Effector memory CD4-positive, alpha-beta T cell (primary cell): ENCODE results near the gene OSBPL3.

Experiments used
- DNase-seq, 3 donors: peaks; one replicate each; pipeline ENCODE4 v3.0.0-alpha.2; 2020
- H3K27ac ChIP-seq: 2 replicates; pipeline ENCODE4 v1.7.0; 2013; ENCODE audit warnings: mild to moderate bottlenecking, low read length, moderate library complexity; ENCODE audit not compliant: insufficient read depth, poor library complexity, severe bottlenecking
- H3K27me3 ChIP-seq: replicated peaks from 2 replicates; pipeline ENCODE4 v1.7.0; 2013; ENCODE audit warnings: mild to moderate bottlenecking, low read length; ENCODE audit not compliant: insufficient read depth, control insufficient read depth, poor library complexity, severe bottlenecking
- H3K36me3 ChIP-seq: 2 replicates; pipeline ENCODE4 v1.7.0; 2013; ENCODE audit warnings: mild to moderate bottlenecking, low read length, moderate library complexity; ENCODE audit not compliant: control insufficient read depth, insufficient read depth
- H3K4me1 ChIP-seq: 2 replicates; pipeline ENCODE4 v1.7.0; 2013; ENCODE audit warnings: low read length, mild to moderate bottlenecking; ENCODE audit not compliant: control insufficient read depth, insufficient read depth, poor library complexity, severe bottlenecking
- H3K4me3 ChIP-seq: 2 replicates; pipeline ENCODE4 v1.7.0; 2013; ENCODE audit warnings: low read length, low read depth, mild to moderate bottlenecking; ENCODE audit not compliant: insufficient read depth, poor library complexity, severe bottlenecking
- H3K9me3 ChIP-seq: 2 replicates; pipeline ENCODE4 v1.7.0; 2013; ENCODE audit warnings: mild to moderate bottlenecking, low read length, moderate library complexity; ENCODE audit not compliant: control insufficient read depth

The OSBPL3 gene

GRCh38 chr7:24959735-24960485 lies 20.1 kb downstream of the OSBPL3 start:
- no peak for DNase-seq
- no peaks in the 10 kb centered on the region for H3K27me3 ChIP-seq
- H3K27ac ChIP-seq, result no peak overlapping the region
- no peaks in the 10 kb centered on the region for H3K9me3 ChIP-seq
- H3K36me3 ChIP-seq, result no peaks in the 10 kb centered on the region
- H3K4me1 ChIP-seq, result peaks cover 27% of the 10 kb centered on the region
- no peak overlapping the region for H3K4me3 ChIP-seq

GRCh38 chr7:24958399-24958798 lies 21.6 kb downstream of the OSBPL3 start:
- H3K27ac ChIP-seq, result no peak overlapping the region
- no peaks in the 10 kb centered on the region for H3K36me3 ChIP-seq
- no peak for DNase-seq
- H3K27me3 ChIP-seq, result no peaks in the 10 kb centered on the region
- H3K4me1 ChIP-seq, result peaks cover 21% of the 10 kb centered on the region
- no peaks in the 10 kb centered on the region for H3K9me3 ChIP-seq
- H3K4me3 ChIP-seq, result no peak overlapping the region

- Histone ChIP-seq H3K9me3 (no peaks in the 10 kb centered on the region), H3K4me1 (peaks cover 10% of the 10 kb centered on the region), H3K27ac (no peak overlapping the region), H3K36me3 (no peaks in the 10 kb centered on the region), H3K27me3 (no peaks in the 10 kb centered on the region), H3K4me3 (no peak overlapping the region)
- no peak for DNase-seq
Observed at GRCh38 chr7:24956021-24956420, 24.0 kb downstream of the OSBPL3 start.

GRCh38 chr7:24955313-24955712 lies 24.7 kb downstream of the OSBPL3 start:
- H3K27me3 ChIP-seq, result no peaks in the 10 kb centered on the region
- no peak overlapping the region for H3K4me3 ChIP-seq
- H3K36me3 ChIP-seq, result no peaks in the 10 kb centered on the region
- no peak for DNase-seq
- no peak overlapping the region for H3K27ac ChIP-seq
- H3K4me1 ChIP-seq, result peaks cover 10% of the 10 kb centered on the region
- H3K9me3 ChIP-seq, result no peaks in the 10 kb centered on the region

GRCh38 chr7:24952464-24952863 lies 27.5 kb downstream of the OSBPL3 start:
- H3K27ac ChIP-seq, result no peak overlapping the region
- H3K27me3 ChIP-seq, result no peaks in the 10 kb centered on the region
- DNase-seq, result no peak

GRCh38 chr7:24951441-24951980 lies 28.5 kb downstream of the OSBPL3 start:
- no peaks in the 10 kb centered on the region for H3K27me3 ChIP-seq
- H3K4me3 ChIP-seq, result no peak overlapping the region
- H3K9me3 ChIP-seq, result no peaks in the 10 kb centered on the region
- H3K27ac ChIP-seq, result no peak overlapping the region
- no peaks in the 10 kb centered on the region for H3K36me3 ChIP-seq
- no peaks in the 10 kb centered on the region for H3K4me1 ChIP-seq
- no peak for DNase-seq

More at GRCh38 chr7:24952464-24952863, 27.5 kb downstream of the OSBPL3 start:
- no peaks in the 10 kb centered on the region for H3K4me1 ChIP-seq
- no peak overlapping the region for H3K4me3 ChIP-seq
- no peaks in the 10 kb centered on the region for H3K9me3 ChIP-seq
- no peaks in the 10 kb centered on the region for H3K36me3 ChIP-seq

GRCh38 chr7:24949884-24950283 lies 30.1 kb downstream of the OSBPL3 start:
- H3K9me3 ChIP-seq, result no peaks in the 10 kb centered on the region
- H3K4me3 ChIP-seq, result no peak overlapping the region
- no peak for DNase-seq
- H3K4me1 ChIP-seq, result no peaks in the 10 kb centered on the region
- no peaks in the 10 kb centered on the region for H3K36me3 ChIP-seq
- no peak overlapping the region for H3K27ac ChIP-seq
- H3K27me3 ChIP-seq, result no peaks in the 10 kb centered on the region

GRCh38 chr7:24948739-24949138 lies 31.2 kb downstream of the OSBPL3 start:
- Histone ChIP-seq H3K36me3 (no peaks in the 10 kb centered on the region), H3K27me3 (no peaks in the 10 kb centered on the region), H3K27ac (no peak overlapping the region), H3K9me3 (no peaks in the 10 kb centered on the region), H3K4me3 (no peak overlapping the region), H3K4me1 (no peaks in the 10 kb centered on the region)
- DNase-seq, result no peak

- Histone ChIP-seq H3K4me1 (no peaks in the 10 kb centered on the region), H3K36me3 (no peaks in the 10 kb centered on the region), H3K9me3 (no peaks in the 10 kb centered on the region), H3K27me3 (no peaks in the 10 kb centered on the region), H3K4me3 (no peak overlapping the region), H3K27ac (no peak overlapping the region)
- no peak for DNase-seq
Observed at GRCh38 chr7:24946467-24946866, 33.5 kb downstream of the OSBPL3 start.

- H3K4me3 ChIP-seq, result no peak overlapping the region
- no peaks in the 10 kb centered on the region for H3K36me3 ChIP-seq
Observed at GRCh38 chr7:24945899-24946298, 34.1 kb downstream of the OSBPL3 start.

More at GRCh38 chr7:24945899-24946298, 34.1 kb downstream of the OSBPL3 start:
- Histone ChIP-seq H3K27ac (no peak overlapping the region), H3K4me1 (no peaks in the 10 kb centered on the region), H3K27me3 (no peaks in the 10 kb centered on the region), H3K9me3 (no peaks in the 10 kb centered on the region)
- no peak for DNase-seq
